Heart right ventricle (tissue), 16 donors: Measurements from ENCODE around the gene IGSF21. TPM values are rescaled to one million over a fixed set of nuclear protein-coding genes. Genes with fewer than 3 reads are reported as not detected.

Experiments
- ATAC-seq, 8 donors: fragments of 200-7000 bp; cut with Tn5 transposase; one replicate each; pipeline ENCODE4 v1.9.1; 2020; ENCODE audit warnings: mild to moderate bottlenecking in 8 of 8, moderate library complexity in 8 of 8, moderate number of reproducible peaks in 1 of 8
- DNase-seq, 2 donors: peaks; one replicate each; pipeline ENCODE4 v3.0.0-alpha.2; 2020
- H3K27ac ChIP-seq, 10 donors: fragments of 200-600 bp; sonication (generic) in 2 of 10; one replicate each; pipeline versions ENCODE4 v1.5.0 to v1.8.0; 2020 to 2022; ENCODE audit warnings: mild to moderate bottlenecking in 3 of 10
- H3K27me3 ChIP-seq, 7 donors: fragments of 200-600 bp; one replicate each; pipeline ENCODE4 v1.8.0; 2021 to 2022; ENCODE audit warnings: mild to moderate bottlenecking in 2 of 7
- H3K36me3 ChIP-seq, 9 donors: fragments of 200-600 bp; sonication (generic) in 1 of 9; one replicate each; pipeline versions ENCODE4 v1.5.0 to v1.8.0; 2020 to 2022; ENCODE audit warnings: mild to moderate bottlenecking in 2 of 9
- H3K4me1 ChIP-seq, 9 donors: fragments of 200-600 bp; sonication (generic) in 1 of 9; one replicate each; pipeline versions ENCODE4 v1.5.0 to v1.8.0; 2020 to 2022; ENCODE audit warnings: mild to moderate bottlenecking in 4 of 9
- H3K4me3 ChIP-seq, 10 donors: fragments of 200-600 bp; sonication (generic) in 2 of 10; one replicate each; pipeline versions ENCODE4 v1.5.0 to v1.8.0; 2020 to 2022; ENCODE audit warnings: mild to moderate bottlenecking in 7 of 10, moderate library complexity in 2 of 10
- H3K9me3 ChIP-seq, 11 donors: fragments of 200-600 bp in 10 of 11; sonication (generic) in 2 of 11; one replicate each; pipeline versions ENCODE4 v1.5.0 to v1.8.0; 2013 to 2022; ENCODE audit warnings: mild to moderate bottlenecking in 2 of 11, control low read depth in 1 of 11, moderate library complexity in 1 of 11
- WGBS, 2 donors: extraction: QIAGEN DNeasy Blood & Tissue Kit; methylation state at CpG; one replicate each; pipeline ENCODE4 v1.1.7; 2013; ENCODE audit warnings: inconsistent platforms in 1 of 2; 5-methylcytosine and 5-hydroxymethylcytosine counted together
- intact Hi-C, 10 donors: fragments of 100-400 bp; cut with DNase I; formaldehyde crosslinking; loops; one replicate each; pipeline versions ENCODE4 v1.11.1 to v1.14.2; 2022
- polyA plus RNA-seq, 2 donors: library from polyadenylated mRNA; stranded (reverse); fragments of 200-250 nt; gene quantifications; one replicate each; pipeline ENCODE4 v1.2.3, GENCODE V29; 2013
- total RNA-seq, 10 donors: library from RNA; stranded (reverse); fragmentation: NEBNext Ultra II Directional in 3 of 10; extraction: Animal tissue kit (Norgen Biotek cat#: 25700) in 3 of 10; gene quantifications; one replicate each; pipeline versions ENCODE4 v1.2.1 to v1.2.4, GENCODE V29; 2021 to 2023
- TF ChIP-seq, protein P1 (sequence below), 9 donors: fragments of 200-600 bp; sonication (generic) in 2 of 9; IDR thresholded peaks; one replicate each; pipeline versions ENCODE4 v1.5.0 to v1.8.0; 2021 to 2022; ENCODE audit warnings: antibody characterized with exemption in 9 of 9, mild to moderate bottlenecking in 5 of 9, moderate library complexity in 1 of 9
- donor health status: Arrhythmogenic right ventricular cardiomyopathy.
- donor health status: ischemic (EF 13 %, LVEDD 7.1; RV severe dilation, severe dysfunction).
- donor health status: healthy with polysubstance abuse.
- donor health status: DM: no; HTN: yes; CAD: no.
- donor health status: DM: no; HTN: no; CAD: no.
- donor health status: ischemic (EF 25% LVEDD 6.9; RV normal size, moderate dysfunction).
- donor health status: ischemic (EF 25% LVEDD 5.7; RV mildly dilated, moderate dysfunction).
- donor health status: healthy.
- donor health status: DM: yes; HTN: yes; CAD: no.
- donor health status: Ischemic cardiomyopathy.
- donor health status: ischemic (EF 35%, LVEDD 5.7; RV mildly dilated, moderate dysfunction).
- donor health status: nonischemic (EF 11% LVEDD 7.7; RV severe dilation, severe dysfunction).
- donor health status: DM: yes; HTN: yes; CAD: no.
- donor health status: PGD.
- donor health status: ischemic (EF 29% LVEDD 5.4; RV normal size, mild dysfunction).
- donor health status: nonischemic (EF 23%, LVEDD 6.1; RV moderate dilation, normal function).

Gene IGSF21
- total and polyA plus RNA-seq, 12 donors, result 0.13 to 1.6 (median 0.51) TPM; not detected in 1

- 7% methylated on average over 10 of the region's 10 CpGs for WGBS, 2 donors
- ATAC-seq (peak in 5 of 8 donors; percentile 42 to 73 (median 55)), DNase-seq (peak; percentile 32 to 48)
Measured at GRCh38 chr1:18100491-18101063, 7.0 kb upstream of the IGSF21 start.

GRCh38 chr1:18101508-18101907, 6.1 kb upstream of the IGSF21 start:
- Histone ChIP-seq H3K27me3 (peaks cover 3 to 71% (median 46%) of the 10 kb centered on the region in 7 donors), H3K4me3 (no peak overlapping the region), H3K4me1 (no peaks in the 10 kb centered on the region), H3K27ac (no peak overlapping the region), H3K36me3 (no peaks in the 10 kb centered on the region), H3K9me3 (no peaks in the 10 kb centered on the region)
- intact Hi-C loops, result loop anchor here in 5 of 10 donors (5.0 to 10.0 kb wide), 4 partner anchors 177 to 439 kb away; no protein-coding TSS in a partner anchor
- ATAC-seq (no peak), DNase-seq (no peak)
- TF ChIP-seq, protein P1, sequence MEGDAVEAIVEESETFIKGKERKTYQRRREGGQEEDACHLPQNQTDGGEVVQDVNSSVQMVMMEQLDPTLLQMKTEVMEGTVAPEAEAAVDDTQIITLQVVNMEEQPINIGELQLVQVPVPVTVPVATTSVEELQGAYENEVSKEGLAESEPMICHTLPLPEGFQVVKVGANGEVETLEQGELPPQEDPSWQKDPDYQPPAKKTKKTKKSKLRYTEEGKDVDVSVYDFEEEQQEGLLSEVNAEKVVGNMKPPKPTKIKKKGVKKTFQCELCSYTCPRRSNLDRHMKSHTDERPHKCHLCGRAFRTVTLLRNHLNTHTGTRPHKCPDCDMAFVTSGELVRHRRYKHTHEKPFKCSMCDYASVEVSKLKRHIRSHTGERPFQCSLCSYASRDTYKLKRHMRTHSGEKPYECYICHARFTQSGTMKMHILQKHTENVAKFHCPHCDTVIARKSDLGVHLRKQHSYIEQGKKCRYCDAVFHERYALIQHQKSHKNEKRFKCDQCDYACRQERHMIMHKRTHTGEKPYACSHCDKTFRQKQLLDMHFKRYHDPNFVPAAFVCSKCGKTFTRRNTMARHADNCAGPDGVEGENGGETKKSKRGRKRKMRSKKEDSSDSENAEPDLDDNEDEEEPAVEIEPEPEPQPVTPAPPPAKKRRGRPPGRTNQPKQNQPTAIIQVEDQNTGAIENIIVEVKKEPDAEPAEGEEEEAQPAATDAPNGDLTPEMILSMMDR (IDR thresholded peaks at IDR 0.05), result no peak
- 90 to 91% methylated on average over 2 of the region's 2 CpGs for WGBS, 2 donors

More at GRCh38 chr1:18100491-18101063, 7.0 kb upstream of the IGSF21 start:
- Histone ChIP-seq H3K27ac (no peak overlapping the region), H3K4me3 (no peak overlapping the region), H3K4me1 (no peaks in the 10 kb centered on the region), H3K27me3 (peaks cover 0 to 71% (median 36%) of the 10 kb centered on the region in 7 donors), H3K9me3 (no peaks in the 10 kb centered on the region), H3K36me3 (no peaks in the 10 kb centered on the region)
- TF ChIP-seq, protein P1 (IDR thresholded peaks at IDR 0.05), result peak; percentile 47 to 82 (median 73)
- intact Hi-C loops, result loop anchor here in 5 of 10 donors (5.0 to 10.0 kb wide), 4 partner anchors 176 to 438 kb away; no protein-coding TSS in a partner anchor

GRCh38 chr1:18103788-18104421, 3.7 kb upstream of the IGSF21 start:
- 81 to 82% methylated on average over 7 of the region's 7 CpGs for WGBS, 2 donors
- ATAC-seq (no peak), DNase-seq (no peak)
- Histone ChIP-seq H3K36me3 (no peaks in the 10 kb centered on the region), H3K27ac (no peak overlapping the region), H3K4me1 (peaks cover 0 to 4% (median 0%) of the 10 kb centered on the region in 9 donors), H3K9me3 (no peaks in the 10 kb centered on the region), H3K27me3 (peaks cover 13 to 81% (median 59%) of the 10 kb centered on the region in 7 donors), H3K4me3 (no peak overlapping the region)
- intact Hi-C loops, result loop anchor here in 5 of 10 donors (5.0 to 10.0 kb wide), 4 partner anchors 179 to 442 kb away; no protein-coding TSS in a partner anchor
- TF ChIP-seq, protein P1 (IDR thresholded peaks at IDR 0.05), result no peak

GRCh38 chr1:18104546-18105100, 3.0 kb upstream of the IGSF21 start:
- Histone ChIP-seq H3K4me3 (no peak overlapping the region), H3K9me3 (no peaks in the 10 kb centered on the region), H3K27me3 (peaks cover 18 to 83% (median 62%) of the 10 kb centered on the region in 7 donors), H3K27ac (no peak overlapping the region), H3K4me1 (peaks cover 0 to 11% (median 5%) of the 10 kb centered on the region in 9 donors), H3K36me3 (no peaks in the 10 kb centered on the region)
- intact Hi-C loops, result loop anchor here in 5 of 10 donors (5.0 to 10.0 kb wide), 4 partner anchors 180 to 442 kb away; no protein-coding TSS in a partner anchor
- WGBS, 2 donors, result 45 to 46% methylated on average over 9 of the region's 9 CpGs
- TF ChIP-seq, protein P1 (IDR thresholded peaks at IDR 0.05), result no peak
- ATAC-seq (peak in 1 of 8 donors; percentile 9), DNase-seq (no peak)
